GM06990 (cell line): ENCODE measurements around the gene UBAP2L.

Source experiments
- DNase-seq: peaks from one replicate; pipeline ENCODE4 v3.0.0-alpha.2; 2011; ENCODE audit not compliant: insufficient read length; ENCODE audit errors: extremely low read depth
- H3K27me3 ChIP-seq: replicated peaks from 2 replicates; pipeline ENCODE4 v1.6.0; 2011; ENCODE audit warnings: low read length; ENCODE audit not compliant: control insufficient read depth, insufficient read depth
- H3K36me3 ChIP-seq: 2 replicates; pipeline ENCODE4 v1.5.1; 2011; ENCODE audit warnings: low read length; ENCODE audit not compliant: control insufficient read depth, insufficient read depth
- H3K4me3 ChIP-seq: replicated peaks from 2 replicates; pipeline ENCODE4 v1.5.1; 2011; ENCODE audit warnings: low read depth, mild to moderate bottlenecking, control low read depth, low read length
- CTCF ChIP-seq: IDR thresholded peaks from 2 replicates; pipeline ENCODE4 v1.5.1; 2011; ENCODE audit warnings: low read length, control low read depth, mild to moderate bottlenecking, inconsistent platforms; ENCODE audit not compliant: insufficient read depth, poor library complexity, severe bottlenecking

Gene UBAP2L

DNA sequence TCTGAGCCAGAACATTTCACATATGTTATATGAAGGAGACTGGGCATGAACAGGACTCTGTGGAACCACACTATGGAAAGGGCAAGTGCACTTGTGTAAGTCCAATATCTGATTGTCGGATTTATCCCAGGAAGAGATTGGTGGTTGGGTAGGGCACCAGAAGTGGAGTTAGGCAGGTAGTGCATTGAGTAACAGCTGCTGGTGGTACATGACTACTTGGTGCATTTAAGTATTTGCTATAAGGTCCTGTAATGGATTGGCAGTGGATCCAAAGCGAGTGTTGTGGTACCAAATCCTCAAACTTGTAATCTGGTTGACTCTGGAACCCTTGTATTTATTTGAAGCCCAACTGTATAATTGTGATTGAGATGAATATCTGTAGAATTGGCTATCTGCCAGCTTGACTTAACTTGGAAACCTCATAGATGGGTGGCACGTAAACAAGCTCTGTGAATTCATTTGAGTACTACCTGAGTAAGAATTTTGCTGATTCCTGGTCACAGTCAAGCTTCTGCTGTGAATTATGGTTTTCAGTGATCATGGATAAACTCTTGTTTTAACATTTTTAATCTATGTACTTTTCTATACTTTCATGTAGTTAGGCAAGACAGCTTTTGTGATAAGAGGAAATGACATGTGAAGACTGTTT is 21.1 kb downstream of the UBAP2L start:
- Histone ChIP-seq H3K36me3 (peaks cover 17% of the 10 kb centered on the region), H3K4me3 (no peak overlapping the region), H3K27me3 (no peaks in the 10 kb centered on the region)
- TF ChIP-seq CTCF: no peak
- no peak for DNase-seq

GRCh38 chr1:154253671-154254070 is 32.9 kb downstream of the UBAP2L start:
- no peak for DNase-seq
- H3K36me3 ChIP-seq: peaks cover 35% of the 10 kb centered on the region
- no peak for TF ChIP-seq CTCF
- no peaks in the 10 kb centered on the region for H3K27me3 ChIP-seq
- no peak overlapping the region for H3K4me3 ChIP-seq

GRCh38 chr1:154256686-154257085 is 35.9 kb downstream of the UBAP2L start:
- no peak overlapping the region for H3K4me3 ChIP-seq
- no peaks in the 10 kb centered on the region for H3K27me3 ChIP-seq
- TF ChIP-seq CTCF: no peak
- DNase-seq: no peak
- peaks cover 45% of the 10 kb centered on the region for H3K36me3 ChIP-seq

DNA sequence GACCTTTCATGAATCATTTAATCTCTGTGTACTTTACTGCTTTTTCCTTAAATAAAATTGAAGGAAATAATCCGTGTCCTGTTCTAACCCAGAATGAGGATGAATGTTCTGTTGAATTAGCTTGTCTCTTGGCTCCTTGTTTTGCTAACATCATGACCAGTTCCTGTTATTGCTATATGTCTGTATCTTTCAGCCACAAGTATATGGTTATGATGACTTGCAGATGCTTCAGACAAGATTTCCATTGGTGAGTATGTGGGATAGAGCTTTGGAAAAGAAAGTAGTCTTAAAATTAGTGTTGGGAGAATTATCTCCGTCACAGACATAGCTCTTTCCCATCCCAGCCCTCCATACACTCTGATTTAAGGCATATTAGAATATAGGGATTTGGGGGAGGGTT is 38.0 kb downstream of the UBAP2L start:
- TF ChIP-seq CTCF: no peak
- Histone ChIP-seq H3K36me3 (peaks cover 52% of the 10 kb centered on the region), H3K4me3 (no peak overlapping the region), H3K27me3 (no peaks in the 10 kb centered on the region)
- DNase-seq: no peak

DNA sequence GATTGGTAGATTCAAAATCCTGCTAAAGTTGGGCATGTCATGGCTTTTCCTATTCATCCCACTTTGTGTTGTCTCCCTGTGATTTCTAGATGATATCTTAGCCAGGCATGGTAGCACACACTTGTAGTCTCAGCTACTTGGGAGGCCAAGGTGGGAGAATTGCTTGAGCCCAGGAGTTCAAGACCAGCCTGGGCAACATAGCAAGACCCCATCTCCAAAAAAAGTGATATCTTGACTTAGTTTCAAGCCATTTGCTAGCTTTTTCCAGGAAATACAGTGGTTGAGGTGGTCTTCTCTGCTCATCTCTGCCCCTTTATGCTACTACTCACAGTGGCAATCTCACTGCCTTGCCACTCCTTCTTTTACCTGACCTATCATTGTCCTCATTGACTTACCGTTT is 39.4 kb downstream of the UBAP2L start:
- Histone ChIP-seq H3K36me3 (peaks cover 47% of the 10 kb centered on the region), H3K27me3 (no peaks in the 10 kb centered on the region), H3K4me3 (no peak overlapping the region)
- no peak for DNase-seq
- no peak for TF ChIP-seq CTCF
